Activated CD4-positive, CD25-positive, alpha-beta regulatory T cell treated with anti-CD3 and anti-CD28 coated beads, Interleukin-2, amount 50 U/mL, for 16 hours (primary cell): ENCODE results near the gene PURA.

ENCODE experiments used
- DNase-seq: peaks from one replicate; pipeline ENCODE4 v3.0.0-alpha.2; 2020; ENCODE audit warnings: low read depth, low spot score

The PURA gene

DNA sequence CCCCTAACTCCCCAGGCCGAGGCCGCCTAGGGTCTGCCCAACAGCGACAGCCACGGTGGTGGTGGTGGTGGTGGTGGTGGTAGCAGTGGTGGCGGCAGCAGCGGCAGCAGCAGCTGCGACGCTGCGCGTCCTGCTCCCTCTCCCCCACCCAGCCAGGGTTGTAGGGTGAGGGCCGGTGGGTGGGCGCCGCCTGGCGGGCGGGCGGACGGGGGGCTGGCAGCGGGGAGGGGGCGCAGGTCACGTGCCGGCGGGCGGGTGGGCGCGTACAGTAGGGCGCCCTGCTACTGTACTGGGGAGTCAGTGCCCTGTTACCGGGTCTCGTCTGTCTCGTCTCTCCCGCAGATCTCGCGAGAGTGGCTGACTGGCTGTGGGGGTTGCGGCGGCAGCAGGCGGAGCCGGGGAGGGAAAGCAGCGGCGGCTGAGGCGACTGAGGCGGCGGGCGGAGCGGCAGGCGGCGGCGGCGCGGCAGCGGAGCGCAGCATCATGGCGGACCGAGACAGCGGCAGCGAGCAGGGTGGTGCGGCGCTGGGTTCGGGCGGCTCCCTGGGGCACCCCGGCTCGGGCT is at the start of gene PURA:
TSS of gene PURA (plus strand) at position 411 of the 565 bp plus-strand sequence. CDS start at position 484, 73 bp downstream.
- peak; percentile 89 for DNase-seq

DNA sequence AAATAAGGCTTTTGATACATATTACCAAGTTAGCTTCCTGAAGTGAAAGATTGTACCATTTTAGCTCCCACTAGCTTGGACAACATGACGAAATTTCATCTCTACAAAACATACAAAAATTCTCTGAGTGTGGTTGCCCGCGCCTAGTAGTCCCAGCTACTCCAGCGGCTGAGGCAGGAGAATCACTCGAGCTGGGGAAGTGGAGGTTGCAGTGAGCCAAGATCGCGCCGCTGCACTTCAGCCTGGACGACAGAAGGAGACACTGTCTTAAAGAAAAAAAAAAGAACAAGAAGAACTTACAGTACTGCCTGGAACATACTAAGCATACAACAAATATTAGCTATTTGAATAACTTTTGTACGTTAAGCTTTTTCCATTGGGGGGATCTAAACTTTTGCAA is 41.1 kb upstream of the PURA start:
- DNase-seq, result no peak

DNA sequence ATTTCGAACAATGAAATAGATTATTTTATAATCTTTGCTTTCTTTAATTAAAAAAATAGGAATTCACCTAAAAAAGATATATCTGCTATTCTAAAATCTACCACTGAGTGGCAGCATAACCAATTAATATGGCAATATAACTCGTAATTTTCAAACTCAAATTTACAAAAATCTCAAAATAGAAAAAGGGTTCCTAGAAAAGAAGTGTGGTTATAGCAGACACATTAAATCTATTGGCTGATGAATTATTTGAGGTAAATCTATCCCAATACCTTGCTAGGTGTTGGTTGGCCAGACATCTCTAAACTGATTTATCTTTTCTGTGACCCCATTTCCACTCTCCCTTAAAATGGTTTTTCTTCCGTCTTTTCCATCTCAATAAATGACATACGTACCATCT is 40.6 kb upstream of the PURA start:
- no peak for DNase-seq

DNA sequence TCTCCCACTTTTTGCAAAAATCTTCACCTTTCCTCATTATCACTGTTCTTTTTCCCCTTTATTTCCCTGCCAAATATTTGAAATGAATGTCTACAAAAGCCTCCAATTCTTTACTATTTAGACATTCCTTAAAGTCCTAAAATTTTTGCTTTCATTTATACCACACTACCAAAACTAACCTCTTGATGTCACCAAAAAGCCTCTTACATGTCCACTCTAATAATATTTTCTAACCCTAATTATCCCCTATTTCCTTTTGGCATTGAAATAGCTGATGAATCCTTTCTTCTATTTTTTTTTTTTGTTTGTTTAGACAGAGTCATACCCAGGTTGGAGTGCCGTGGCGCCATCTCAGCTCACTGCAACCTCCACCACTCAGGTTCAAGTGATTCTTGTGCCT is 38.5 kb upstream of the PURA start:
- DNase-seq, result no peak

DNA sequence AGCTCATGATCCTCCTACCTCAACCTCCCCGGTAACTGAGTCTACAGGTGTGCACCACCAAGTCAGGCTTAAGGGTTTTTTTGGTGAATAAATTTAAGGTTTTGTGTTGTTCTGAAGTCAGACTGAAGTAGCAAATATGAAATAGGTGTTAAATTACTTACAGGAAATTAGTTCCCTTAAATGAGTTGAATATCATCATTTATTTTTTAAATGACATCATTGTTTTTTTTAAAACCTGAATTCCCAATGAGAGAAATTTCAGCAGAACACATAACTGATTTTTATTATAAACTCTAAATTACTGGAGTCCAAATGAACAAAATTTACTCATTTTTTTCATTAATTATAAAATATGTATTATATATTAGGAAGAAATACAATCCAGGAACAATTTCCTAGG is 37.8 kb upstream of the PURA start:
- no peak for DNase-seq

DNA sequence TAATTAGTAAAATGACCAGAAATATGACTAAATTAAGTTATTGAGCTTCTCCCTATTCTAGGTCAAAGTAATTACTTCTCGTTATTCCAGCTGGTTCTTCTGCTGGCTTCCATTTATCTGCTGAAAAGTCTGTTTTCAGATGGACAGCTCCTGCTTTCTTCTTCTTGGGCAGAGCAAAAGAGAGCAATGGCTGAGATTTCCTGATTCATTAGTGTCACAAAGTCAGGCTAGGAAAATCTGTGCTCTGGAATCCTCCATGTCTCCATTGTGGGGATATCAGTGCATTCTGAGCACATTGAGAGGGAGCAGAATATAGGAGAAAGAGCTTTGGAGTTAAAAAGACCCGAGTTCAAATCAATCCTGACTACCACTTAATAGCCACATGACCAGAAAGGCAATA is 37.1 kb upstream of the PURA start:
- no peak for DNase-seq

DNA sequence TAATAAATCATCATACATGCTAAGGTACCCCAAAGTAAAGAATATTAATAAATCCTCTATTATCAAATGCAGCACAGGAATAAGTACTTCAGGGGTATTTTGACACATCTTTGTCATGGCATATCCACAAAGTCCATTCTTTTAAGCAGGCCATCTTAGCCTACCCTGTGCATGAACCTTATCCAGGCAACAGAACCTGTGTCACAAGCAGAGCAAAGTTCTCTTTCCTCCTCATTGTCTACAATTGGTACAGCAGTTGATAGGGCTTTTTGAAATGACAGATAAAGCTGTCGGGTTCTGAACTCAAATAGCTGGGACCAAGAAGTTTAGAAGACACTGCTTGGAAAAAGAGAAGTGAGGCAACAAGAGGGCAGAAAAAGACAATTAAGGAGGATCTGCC is 30.8 kb upstream of the PURA start:
- DNase-seq, result no peak

DNA sequence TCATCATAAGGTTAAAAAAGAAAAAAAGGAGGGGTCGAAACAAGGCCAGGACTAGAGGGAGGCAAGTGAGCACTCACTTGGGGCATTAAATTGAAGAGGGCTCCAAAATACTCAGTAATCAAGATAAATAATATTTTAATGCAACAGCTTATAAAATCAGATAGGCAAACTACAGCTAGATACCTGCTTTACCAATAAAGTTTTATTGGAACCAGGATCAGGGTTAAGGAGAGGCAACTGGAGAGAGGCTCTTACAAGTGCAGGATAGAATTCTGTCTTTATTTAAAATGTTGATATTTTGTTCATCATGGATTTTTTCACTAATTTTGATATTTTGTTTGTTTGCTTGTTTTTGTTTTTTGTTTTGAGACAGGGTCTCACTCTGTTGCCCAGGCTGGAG is 30.3 kb upstream of the PURA start:
- DNase-seq, result no peak

DNA sequence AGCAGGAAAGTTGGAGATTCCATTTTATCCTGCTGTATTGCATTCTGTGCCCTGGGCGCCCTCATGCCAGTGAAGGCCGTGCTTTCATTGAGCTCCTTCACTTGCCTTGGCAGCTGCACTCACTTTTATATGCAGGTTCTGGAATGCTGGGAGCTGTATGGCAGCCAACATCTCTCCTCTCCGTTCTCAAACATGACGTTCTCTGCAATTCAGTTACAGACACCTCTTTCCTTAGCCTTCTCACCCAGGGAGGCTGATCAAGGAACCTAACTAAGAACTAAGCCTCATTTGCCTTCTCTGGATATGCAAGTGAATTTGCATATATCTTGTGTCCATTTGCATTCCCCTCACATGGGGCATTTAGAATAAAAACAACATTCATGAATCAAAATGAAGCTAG is 29.4 kb upstream of the PURA start:
- DNase-seq, result no peak

DNA sequence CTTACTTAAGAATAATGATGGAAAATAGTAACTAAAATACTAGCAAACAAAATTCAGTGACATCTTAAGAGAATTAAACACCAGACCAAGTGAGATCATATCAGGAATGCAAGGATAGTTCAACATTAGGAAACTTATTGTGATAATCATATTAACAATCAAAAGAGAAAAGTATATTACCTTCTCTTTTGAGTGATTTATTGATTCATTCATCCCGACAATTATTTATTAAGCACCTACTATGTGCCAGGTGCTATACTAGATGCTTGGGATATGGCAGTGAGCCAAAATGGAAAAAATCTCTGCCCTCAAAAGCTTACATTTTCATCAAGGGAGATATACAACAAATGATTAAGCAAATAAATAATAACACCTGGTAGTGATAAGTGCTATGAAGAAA is 23.7 kb upstream of the PURA start:
- DNase-seq, result no peak

DNA sequence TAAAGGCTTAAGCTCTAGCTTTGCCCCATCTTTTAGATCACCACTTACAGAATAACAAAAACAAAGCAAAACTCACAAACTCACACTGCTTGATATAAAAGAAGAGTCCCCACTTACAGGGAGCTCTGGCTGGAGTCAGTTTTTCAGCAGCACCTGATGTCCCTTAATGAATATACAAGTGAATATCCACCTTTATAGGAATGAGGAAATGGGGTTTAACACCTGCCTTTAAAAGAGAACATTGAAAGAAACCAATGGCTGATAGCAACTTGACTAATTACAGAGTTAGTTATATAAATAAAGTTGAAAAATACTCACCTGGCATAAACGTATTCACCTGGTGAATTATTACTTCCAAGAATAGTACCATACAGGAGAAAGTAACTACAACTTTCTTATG is 20.7 kb upstream of the PURA start:
- DNase-seq, result no peak

DNA sequence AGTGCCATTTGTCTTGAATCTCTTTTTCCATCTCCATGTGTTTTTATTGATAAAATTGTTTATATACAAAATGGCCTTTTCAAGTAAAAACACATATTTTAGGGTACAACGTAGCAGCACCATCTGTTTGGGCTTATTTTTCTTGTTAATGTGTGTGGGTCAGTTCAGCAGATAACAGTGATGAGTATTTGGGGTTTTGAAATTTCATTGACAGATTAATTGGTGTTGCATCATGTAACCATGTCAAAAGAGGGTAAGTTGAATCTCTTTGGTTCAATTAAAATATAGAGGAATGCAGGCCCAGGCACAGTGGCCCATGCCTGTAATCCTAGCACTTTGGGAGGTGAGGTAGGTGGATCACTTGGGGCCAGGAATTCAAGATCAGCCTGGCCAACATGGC is 20.0 kb upstream of the PURA start:
- DNase-seq, result no peak

DNA sequence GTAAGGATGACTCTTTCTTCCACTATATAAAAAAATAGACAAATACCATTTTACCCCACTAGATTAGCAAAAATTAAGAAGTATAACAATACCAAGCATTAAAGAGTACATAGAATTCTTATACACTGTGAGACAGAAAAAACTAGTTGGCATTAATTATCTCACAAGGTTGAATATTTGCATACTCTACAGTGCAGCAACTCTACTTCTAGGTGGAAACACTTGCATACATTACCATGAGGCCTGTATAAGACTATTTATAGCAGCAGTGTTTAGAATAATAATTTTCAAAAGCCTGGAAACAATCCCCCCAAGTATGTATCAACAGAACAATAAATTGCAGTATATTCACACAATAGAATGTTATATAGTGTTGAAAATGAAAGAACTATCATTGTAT is 19.0 kb upstream of the PURA start:
- DNase-seq, result no peak

DNA sequence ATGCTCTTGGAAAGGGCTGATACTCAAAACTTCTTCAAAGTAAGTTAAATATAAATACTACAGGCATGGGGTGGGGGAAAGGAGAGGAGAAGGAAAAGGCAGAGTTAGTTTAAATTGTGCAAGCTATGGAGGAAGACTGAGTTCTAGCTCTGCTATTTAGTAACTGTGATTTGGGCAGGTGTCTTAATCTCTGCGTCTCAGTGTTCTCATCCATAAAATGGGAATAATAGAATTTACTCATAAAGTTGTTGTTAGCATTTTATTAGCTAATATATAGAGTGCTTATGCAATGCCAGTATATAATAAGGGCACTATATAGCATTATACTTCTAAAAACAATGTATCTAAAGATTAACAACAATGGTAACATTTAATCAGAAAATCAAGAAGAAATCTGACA is 12.7 kb upstream of the PURA start:
- DNase-seq, result no peak

DNA sequence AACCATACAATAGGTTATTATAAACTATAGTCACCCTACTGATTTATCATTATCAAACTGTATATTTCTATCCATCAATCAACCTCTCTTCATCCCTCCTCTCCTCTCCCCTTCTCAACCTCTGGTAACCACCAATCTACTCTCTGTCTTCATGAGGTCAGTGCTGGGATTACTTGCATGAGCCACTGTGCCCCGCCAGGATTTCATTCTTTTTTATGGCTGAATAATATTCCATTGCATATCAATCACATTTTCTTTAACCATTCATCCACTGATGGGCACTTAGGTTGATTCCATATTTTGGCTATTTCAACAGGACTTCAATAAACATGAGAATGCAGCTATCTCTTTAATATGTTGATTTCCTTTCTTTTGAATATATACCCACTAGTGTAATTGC is 10.8 kb upstream of the PURA start:
- no peak for DNase-seq

DNA sequence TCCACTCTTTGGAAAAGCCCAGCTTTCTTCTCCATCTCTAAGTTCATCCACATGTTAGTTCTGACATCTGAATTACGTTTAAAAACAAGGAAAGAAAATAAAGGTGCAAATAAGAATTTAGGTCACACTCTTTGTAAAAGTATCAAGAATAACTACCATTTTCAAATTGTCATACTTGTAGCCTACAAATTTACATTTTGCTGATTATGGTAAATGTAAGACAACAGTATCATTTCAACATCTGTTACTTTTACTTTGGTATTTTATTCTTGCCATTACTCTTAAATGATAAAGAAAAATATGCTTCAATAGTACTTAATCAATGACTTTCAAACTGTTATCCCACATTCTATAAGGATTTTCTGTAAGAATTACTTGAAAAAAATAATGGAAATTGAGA is 9.8 kb upstream of the PURA start:
- no peak for DNase-seq

DNA sequence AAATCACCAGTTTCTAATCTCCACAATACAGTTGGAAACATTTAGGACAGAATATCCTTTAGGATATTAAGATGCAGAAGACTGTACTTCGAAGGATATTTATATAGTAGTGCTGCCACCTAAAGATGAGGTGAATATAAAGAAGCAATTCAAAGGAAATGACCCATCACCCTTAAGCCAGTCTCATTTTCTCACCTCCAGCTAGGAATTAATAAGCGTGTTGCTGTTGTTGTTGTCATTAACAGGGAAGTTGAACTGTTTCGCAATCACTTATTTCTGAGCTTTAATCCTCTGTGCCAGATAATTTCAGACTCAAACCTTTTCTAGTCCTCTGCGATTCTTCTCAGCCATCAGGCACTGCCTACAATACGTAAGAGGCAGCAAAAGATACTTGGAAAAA is 7.8 kb upstream of the PURA start:
- DNase-seq, result no peak

DNA sequence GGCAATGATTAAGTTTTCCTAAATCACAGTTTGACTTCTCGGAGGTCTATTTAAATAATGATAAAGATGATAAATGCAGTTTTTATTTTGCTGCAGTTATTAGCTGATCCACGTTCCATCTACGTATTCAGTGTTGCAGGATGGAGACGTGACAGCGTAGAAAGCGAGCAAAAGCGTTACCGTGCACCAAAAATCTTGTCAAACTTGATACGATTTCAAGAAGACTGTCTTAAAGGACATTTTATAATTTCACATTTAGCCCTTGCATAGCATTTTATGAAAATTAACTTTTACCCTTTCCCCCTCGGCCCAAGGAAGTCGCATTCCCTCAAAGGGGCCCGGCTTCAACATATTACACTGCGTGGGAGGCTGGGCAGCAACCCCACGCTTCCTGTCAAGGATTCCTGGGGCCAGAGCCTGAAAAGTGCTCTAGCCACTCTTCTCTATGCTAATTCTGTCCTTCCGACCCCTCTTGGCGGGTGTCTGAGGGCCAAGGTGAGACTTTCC is 7.1 kb upstream of the PURA start:
- no peak for DNase-seq

DNA sequence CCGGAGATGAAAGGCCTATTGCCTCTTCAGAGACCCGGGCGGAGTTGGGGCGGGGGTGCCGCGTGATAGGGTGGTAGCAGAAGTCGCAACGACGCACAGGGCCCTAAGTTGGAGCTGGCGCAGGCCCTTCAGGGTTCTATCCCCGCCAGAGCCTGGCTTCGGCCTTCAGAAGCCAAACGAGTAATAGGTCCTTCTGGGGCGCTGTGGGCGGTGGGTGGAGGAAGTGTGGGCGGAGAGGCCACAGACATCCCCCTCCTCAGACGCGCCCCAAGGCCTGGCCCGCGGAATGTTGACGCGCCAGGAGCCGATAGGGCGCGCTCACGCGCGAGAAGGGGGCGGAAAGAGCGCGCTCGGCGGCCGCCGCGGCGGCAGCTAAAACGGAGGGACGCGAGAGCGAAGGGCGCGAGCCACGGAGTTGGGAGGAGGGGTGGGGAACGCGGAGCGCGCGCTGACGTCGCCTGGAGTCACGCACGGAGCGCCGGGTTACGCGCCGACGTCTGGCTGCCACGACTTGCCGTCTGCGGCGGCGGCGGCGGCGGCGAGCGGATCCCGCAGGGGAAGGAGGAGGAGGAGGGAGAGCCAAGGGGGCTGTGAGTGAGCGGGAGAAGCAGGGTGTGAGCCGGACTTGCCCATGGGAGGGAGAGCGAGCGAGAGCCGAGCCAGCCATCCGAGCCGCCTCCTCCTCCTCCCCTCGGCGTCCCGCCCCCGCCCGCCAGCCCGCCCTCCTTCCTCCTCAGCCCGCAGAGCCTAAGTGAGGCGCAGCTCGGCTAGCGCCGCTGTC is 6.4 kb upstream of the PURA start:
- DNase-seq, result peak; percentile 80

DNA sequence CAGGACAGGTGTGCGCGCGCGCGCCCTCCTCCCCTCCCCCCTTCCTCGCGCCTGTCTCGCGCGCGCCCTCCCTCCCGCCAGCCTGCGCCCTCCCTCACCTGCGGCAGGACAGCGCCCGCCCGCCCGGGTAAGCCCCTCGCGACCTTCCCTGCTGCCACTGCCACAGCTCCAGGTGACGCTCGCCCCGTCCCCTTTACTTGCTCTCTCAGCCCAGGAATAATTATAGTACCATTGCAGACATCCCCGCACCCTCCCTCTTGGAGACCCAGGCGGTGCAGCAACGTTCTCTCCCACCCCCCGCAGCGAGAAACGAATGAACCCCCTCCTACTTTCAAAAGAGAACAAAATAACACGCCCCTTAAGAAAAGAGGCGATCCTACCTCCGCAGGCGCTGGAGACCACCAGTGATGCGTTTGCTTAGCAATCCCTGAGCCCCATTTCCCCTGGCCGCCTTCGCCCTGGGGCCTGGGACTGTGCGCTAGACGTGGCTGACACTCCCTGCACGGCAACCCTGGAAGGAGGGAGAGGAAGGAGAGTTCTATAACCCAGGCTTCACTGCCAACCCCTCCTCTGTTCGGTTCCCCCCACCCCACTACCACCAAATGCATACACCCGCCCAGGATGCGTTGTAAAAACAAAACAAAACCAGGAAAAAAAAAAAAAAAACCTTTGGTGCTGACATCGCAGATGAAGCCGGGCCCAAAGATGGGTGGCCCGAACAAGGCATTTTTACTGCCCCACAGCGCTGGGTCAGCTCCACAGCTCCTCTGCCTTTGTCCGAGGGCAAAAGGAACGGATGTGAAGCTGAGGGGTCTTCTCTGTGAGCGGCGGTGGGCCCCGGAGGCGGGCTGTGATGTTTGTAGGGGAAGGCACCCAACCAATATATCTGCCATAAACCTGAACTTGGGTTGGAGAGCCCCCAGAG is 5.6 kb upstream of the PURA start:
- DNase-seq, result no peak

DNA sequence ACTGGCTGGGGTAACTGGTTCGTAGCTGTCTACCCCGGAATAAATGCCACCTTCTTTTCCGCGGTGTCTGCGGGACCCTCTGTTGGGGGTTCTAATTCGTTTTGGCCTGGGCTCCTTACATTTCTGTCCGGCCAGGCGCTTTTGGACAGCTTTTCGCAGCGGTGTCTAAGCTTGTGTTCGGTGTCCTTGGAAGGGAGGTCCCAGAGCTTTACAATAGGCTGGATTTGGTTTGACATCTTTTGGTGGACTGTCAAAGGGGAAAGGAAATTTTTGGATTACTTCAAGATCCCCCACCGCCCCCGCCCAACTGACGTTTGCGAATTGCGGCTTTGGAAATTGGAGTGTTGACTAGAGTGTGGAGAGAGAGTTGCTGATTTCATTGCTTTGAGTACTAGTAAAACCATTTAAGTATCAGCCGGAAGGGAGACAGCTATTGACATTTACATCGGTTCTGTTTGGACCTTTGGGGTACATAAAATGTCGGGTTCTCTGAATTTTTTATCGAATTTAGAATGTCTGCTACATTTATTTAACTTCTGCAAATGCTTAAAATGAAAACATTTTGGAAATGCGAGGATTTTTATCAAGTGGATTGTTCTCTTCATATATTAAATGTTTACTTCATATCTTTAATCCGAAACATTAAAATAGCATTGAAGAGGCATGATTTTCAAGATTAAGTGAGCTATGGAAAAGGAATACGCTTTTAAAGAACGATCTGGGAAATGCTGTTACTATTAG is 4.7 kb upstream of the PURA start:
- DNase-seq, result no peak
